Measurements from ENCODE around the gene DUSP15.
"Not testable (repeated sequence)": the region's sequence is repeated elsewhere in the genome, so short reads cannot be mapped to it uniquely, and the experiment has no call there.

Gene DUSP15

DNA sequence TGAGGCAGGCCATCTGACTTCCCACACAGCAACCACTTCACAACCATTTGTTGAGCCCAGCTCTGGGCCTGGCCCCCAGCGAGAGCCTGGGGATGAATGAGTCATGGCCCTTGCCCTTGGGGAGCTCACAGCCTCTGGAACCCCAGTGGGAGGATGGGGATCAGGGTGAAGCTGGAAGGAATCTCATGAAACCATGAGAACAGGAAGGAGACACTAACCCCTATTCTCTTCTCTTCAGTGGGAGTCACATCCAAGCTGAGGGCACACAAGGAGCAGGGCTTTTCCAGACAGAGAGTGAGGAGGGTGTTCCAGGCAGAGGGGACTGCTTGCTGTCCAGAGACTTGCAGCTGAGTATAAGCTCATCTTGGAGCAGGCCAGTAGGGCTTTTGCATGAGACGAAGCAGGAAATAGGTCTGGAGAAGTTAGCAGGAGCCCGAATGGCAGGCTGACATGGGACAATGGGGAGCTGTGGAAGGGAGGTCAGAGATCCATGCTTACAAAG is 32.4 kb downstream of the DUSP15 start:
- DNase-seq, result no peak

GRCh38 chr20:31836853-31837608 is 33.3 kb downstream of the DUSP15 start:
- DNase-seq, result no peak

DNA sequence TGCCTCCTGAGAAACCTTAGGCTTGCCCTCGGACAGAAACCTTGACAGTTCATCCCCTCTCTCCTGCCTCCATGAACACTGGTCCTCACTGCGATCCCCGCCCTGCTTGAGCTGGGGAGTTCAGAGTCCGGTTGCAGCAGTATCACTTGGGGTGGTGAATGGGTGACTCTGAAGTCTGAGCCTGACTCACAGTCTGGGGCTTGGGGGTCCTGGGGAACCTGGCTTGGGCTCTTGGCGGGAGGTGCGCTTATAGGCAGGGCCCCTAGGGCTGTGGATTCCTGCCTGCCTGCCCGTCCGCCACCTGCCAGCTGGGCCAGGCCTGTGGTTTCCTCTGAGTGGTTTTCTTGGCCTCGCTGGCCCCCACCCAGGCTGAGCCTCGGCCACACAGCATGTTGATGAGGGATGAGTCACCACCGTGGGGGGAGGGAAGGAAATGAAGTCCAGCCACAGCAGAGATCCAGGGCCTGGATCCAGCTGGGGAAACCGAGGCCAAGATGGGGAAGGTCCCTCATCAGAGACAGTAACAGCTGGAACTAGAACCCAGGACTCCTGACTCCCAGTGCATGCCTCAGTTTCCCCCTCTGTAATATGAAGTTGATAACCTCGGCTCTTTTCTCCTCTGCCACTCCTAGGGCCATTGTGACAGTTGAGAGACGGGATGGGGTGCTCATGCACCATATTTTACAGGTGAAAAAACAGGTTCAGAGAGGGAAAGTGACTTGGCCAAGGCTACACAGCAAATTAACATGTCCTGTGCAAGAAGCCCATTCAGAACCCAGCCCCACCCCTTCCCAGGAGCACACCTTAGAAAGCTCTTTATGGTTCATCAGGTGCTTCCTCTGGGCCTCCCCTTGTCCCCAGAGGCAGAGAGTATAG is 34.1 kb downstream of the DUSP15 start:
- DNase-seq, result no peak

DNA sequence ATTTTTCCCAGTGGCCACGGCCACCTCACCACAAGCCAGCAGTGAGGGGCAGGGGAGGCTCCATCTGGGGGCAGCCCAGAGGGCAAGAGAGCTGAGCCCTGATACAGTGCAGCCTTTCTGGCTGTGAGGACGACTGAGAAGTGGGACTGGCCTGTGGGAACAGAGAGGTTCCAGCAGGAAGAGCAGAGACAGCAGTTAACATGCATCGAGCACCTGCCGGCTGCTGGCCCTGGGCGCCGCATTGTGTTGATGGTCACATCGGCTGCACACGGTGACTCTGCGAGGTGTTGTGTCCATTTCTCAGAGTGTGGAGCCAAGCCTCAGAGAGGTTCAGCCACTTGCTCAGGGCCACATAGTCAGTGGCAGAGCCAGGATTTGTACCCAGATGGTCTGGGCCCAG is 34.8 kb downstream of the DUSP15 start:
- DNase-seq, result no peak

DNA sequence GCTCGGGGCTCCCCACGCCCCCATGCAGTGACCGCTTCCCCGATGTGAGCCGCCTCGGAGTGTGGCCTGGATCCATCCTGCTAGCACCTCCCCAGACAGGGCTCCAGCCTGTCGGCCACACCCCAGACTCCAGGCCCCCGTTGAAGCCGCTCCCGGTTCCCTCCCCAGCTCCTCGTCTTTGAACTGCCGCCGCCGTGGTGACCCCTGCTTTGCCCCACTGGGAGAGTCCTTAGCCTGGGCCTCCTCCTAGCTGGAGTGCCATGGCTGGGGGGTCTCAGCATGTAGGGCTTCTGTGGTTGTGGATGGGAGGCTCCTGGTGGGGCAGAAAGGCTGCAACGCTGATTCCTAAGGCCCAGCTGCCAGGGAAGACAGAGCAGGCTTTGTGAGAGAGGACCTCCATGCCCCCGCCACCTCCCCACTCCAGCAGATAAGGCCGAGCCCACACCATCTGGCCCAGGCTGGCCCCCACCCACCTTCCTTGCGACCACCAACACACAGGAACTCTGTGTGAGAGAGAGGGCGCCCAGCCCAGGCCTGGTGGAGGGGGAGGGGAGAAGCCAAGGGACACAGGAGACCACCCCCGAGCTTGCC is 36.3 kb downstream of the DUSP15 start:
- DNase-seq, result no peak

DNA sequence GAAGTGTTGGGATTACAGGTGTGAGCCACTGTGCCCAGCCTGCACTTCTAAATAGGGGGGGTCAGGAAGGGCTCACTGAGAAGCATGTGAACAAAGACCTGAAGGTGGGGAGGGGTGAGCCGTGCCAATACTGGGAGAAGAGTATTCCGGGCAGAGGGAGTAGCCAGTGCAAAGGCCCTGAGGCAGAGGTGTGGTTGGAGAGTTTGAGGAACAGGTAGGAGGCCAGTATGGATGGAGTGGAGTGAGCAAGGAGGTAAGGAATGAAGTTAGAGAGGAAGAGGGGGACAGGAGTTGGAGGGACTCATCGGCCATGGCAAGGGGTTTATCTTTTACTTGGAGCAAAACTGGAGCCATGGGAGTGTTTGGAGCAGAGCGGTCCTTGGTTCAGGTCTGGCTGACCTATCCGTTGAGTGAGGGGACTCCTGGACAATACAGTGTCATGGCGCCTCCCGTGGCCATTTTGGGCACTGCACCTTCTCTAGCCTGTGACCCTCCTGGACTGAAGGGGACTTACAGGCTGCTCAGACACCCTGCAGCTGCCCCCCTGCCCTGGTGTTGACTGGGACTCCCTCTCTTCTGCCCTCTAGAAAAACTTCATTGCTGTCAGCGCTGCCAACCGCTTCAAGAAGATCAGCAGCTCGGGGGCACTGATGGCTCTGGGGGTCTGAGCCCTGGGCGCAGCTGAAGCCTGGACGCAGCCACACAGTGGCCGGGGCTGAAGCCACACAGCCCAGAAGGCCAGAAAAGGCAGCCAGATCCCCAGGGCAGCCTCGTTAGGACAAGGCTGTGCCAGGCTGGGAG is 37.0 kb downstream of the DUSP15 start:
- DNase-seq, result peak; percentile 23

GRCh38 chr20:31831771-31832306 is 38.5 kb downstream of the DUSP15 start:
- no peak for DNase-seq

GRCh38 chr20:31831211-31831610 is 39.1 kb downstream of the DUSP15 start:
- DNase-seq, result no peak

DNA sequence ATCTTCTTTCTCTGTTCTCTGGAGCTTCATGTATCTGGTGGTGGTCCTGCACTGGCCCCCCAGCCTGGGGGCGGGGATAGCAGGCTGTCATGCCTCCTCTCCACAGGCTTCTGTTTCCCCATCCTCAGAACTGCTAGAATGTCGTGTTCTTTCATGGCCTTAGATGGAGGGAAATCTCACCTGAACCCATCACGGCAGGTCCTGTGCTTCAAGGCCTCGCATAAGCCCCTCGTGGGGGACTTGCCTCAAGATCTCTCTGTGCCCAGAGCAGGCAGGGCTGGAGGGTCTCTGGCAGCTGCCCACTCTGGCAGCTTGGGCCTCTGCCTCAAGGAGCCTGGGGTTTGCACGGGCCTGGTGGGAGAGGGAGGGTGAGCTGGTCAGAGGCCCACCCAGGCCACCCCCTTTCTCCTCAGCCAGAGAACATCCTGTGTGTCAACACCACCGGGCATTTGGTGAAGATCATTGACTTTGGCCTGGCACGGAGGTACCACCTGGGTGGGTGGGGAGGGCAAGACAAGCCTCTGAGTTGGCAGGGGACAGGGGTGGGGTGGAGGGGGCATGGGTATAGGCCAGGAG is 39.8 kb downstream of the DUSP15 start:
- no peak for DNase-seq

- no peak for DNase-seq
These were observed 40.6 kb downstream of the DUSP15 start for GRCh38 chr20:31829731-31830130.

DNA sequence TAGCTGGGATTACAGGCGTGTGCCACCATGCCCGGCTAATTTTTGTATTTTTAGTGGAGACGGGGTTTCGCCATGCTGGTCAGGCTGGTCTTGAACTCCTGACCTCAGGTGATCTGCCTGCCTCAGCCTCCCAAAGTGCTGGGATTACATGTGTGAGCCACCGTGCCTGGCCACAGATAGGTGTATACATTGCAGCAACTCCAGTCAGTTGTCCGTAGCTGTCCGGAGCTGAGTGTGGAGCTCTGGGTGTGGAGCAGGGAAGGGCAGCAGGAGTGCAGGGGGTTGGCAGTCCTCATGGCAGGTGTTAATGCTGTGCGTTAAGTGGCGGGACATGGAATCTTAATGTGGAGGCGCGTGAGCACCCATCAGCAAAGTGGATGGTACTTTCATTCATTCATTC is 42.3 kb downstream of the DUSP15 start:
- DNase-seq, result not testable (repeated sequence)

DNA sequence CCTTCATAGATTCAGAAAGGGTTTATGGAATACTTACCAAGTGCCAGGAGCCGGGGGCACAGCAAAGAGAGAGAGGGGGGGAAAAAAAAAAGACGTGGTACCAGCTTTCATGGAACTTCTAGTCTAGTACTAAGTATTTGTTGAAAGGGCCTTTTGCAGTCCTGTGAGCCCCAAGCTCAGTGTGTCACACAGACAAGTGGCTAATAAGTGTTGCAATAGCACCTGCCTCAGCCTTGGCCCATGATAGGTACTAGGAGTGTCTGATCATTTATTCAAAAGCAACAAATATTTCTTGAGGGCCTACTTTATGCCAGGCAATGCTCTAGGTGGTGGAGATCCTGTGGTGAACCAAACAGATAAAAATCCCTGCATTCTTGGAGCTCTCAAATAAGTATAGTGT is 43.3 kb downstream of the DUSP15 start:
- no peak for DNase-seq

- DNase-seq, result no peak
These were observed 44.3 kb downstream of the DUSP15 start for GRCh38 chr20:31826074-31826473.

- DNase-seq, result no peak
These were observed 45.6 kb downstream of the DUSP15 start for GRCh38 chr20:31824554-31825313.

DNA sequence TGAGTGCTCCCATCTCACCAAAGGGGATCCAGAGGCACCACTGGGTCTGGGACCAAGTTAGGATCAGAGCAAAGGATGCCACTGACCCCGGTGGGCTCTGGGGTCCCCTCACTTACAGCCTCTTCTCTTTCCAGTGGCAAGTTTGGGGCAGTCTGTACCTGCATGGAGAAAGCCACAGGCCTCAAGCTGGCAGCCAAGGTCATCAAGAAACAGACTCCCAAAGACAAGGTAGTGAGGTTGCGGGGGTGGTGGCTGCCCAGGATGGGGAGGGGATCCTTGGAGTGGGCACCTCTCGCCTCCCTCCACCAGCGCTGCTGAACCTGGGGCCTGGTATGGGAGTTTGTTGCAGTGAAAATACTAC is 46.2 kb downstream of the DUSP15 start:
- no peak for DNase-seq

DNA sequence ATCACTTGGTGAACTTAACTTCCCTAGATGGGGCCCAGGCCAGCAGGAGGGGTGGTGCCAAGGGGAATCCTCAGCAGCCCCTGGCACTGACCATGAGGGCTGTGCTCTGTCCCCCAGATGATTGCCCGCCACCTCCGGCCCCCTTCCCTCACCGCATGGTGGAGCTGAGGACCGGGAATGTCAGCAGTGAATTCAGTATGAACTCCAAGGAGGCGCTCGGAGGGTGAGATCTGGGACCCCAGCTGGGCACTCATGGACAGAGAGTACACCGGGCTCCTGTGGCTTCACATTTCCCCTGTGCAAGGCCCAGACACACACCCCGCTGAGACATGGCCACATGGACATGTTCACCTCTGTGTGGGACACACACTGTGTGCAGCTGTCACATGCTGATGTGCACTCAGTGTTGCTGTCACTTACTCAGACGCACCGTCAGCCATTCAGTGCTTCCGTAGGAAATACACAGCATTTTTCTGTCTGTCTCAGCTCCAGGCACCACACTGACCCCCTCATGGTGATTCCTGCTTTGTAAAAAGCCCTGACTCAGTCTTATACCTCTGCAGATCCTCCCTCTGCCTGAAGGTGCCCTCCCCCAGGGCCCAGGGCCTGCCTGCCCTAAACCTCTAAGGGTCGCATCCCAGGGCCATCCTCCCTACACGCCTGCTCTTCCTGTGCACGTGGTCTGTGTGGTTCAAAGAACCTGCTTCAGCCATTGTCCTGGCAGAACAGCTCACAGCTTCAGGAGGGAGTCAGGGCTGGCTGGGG is 46.8 kb downstream of the DUSP15 start:
- no peak for DNase-seq

- DNase-seq, result peak; percentile 65
These were observed 47.7 kb downstream of the DUSP15 start for GRCh38 chr20:31822421-31823330.

DNA sequence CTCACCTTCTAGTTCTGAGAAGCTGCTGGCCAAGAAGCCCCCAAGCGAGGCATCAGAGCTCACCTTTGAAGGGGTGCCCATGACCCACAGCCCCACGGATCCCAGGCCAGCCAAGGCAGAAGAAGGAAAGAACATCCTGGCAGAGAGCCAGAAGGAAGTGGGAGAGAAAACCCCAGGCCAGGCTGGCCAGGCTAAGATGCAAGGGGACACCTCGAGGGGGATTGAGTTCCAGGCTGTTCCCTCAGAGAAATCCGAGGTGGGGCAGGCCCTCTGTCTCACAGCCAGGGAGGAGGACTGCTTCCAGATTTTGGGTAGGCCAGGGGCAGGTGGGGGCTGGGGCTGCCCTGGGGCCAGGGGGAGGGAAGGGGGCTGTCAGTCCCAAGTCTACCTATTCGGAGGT is 48.9 kb downstream of the DUSP15 start:
- DNase-seq, result no peak

DNA sequence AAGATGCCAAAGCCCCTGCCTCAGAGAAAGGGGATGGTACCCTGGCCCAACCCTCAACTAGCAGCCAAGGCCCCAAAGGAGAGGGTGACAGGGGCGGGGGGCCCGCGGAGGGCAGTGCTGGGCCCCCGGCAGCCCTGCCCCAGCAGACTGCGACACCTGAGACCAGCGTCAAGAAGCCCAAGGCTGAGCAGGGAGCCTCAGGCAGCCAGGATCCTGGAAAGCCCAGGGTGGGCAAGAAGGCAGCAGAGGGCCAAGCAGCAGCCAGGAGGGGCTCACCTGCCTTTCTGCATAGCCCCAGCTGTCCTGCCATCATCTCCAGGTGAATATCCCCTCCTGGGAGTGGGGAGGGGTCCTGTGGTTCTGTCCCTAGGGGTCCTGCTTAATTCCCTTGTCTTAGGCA is 50.1 kb downstream of the DUSP15 start:
- no peak for DNase-seq

All from activated CD4-positive, alpha-beta T cell treated with anti-CD3 and anti-CD28 coated beads for 1 hour (primary cell).